DMS53 treated with DMSO at 0.1 percent for 48 hours (cell line): ENCODE results near the gene MARCHF10.
A peak's percentile ranks its signal among the peaks of the same experiment; 100 is the strongest.

Experiments used
- DNase-seq: peaks from one replicate; lab custom pipeline; 2025; ENCODE audit not compliant: unreplicated experiment; lab: John Stamatoyannopoulos, UW

Gene MARCHF10

DNA sequence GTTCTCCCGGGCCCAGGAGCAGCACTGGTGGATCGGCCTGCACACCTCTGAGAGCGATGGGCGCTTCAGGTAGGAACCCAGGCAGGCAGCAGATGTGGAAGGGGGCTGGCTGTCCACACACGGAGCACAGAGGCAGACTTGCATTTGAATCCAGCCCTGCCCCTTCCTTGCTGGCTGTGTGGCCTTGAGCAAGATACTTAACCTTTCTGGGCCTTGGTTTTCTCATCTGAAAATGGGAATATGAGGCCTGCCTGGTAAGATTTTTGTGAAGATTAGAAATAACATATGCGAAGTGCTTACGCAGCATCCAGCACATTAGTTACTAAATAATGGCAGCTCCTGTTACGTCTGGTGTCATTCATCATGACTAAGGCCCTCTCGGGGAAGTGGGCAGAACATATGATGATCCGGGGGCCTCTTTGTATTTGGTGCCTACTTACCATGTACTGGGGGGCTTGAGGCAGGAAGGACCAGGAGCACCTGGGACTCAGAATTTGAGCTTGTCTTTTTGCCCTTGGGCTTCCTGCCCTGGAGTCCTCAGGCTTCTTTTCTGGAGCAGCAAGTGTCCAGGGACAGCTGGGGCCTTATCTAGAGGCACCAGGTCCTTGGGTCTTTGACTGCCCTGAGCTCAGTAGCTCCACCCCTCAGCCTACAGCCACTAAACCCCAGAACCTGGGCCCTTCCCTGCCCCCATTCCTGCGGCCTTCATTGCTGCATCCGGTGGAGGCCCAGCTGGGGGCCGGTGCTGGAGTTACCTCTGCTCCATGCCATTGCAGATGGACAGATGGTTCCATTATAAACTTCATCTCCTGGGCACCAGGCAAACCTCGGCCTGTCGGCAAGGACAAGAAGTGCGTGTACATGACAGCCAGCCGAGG lies 126.8 kb downstream of the MARCHF10 start:
- no peak for DNase-seq

DNA sequence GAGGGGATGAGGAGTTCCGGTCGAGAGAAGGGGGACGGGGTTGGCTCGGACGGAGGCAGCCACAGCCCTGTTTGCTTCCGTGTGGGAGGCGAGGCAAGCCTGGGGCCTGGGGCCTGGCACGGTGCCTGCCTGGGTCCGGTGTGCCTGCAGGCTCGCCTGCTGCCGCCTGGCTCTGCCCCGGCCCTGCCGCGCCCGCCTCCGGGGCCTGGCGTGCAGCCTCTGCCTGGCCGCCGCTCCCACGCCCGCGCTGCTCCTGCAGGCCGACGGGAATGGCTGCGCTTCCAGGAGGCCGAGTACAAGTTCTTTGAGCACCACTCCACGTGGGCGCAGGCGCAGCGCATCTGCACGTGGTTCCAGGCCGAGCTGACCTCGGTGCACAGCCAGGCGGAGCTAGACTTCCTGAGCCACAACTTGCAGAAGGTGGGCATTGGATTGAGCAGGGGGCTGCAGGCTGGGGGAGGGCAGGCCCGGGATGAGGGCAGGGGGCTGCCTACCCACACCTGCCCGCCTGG lies 127.5 kb downstream of the MARCHF10 start:
- DNase-seq: peak; percentile 37

DNA sequence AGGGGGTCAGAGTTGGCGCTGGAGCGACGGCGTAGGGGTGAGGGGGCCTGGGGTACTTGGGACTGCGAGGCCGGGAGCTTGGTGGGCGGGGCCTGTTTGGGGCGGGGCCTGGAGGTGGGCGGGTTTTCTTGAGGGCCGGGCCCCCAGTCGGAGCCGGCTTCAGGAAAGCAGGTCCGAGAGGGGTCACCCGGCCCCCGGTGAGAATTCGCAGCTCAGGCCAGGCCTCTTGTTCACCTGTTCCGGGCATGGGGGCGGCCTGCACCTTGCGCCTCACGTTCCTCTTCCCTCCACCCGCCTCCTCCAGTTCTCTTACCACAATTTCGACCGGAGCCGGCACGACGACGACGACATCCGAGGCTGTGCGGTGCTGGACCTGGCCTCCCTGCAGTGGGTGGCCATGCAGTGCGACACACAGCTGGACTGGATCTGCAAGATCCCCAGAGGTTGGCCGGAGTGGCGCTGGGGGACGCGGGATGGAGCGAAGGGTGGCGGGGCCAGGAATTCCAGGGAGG lies 128.2 kb downstream of the MARCHF10 start:
- no peak for DNase-seq

- no peak for DNase-seq
Measured at GRCh38 chr17:62678214-62678919, 129.7 kb downstream of the MARCHF10 start.

GRCh38 chr17:62676952-62677596 lies 131.0 kb downstream of the MARCHF10 start:
- no peak for DNase-seq

DNA sequence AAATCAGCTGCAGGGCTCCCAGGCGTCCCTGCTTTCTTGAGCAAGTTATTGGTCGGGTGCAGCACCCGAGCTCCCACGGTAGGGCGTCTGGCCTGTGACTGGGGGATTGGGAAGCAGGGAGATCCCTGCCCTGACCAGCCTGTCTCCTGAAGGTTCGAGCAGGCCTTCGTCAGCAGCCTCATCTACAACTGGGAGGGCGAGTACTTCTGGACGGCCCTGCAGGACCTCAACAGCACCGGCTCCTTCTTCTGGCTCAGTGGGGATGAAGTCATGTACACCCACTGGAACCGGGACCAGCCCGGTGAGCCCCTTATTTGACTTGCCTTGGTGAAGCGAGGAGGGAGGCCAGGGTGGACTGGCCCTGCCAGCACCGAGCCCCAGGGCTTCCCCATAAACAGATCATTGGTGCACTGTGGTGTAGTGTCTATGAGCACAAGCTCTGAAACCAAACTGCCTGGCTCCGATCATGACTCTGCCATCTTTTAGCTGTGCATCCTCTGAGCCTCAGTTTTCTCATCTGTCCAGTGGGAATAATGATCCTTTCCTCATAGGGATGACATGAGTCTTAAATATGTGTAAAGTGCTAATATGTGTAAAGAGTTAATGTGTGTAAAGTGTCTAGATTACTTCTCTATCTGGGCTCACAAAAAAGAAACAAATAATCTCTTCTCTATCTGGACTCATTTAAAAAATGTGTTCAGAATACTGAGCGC lies 131.7 kb downstream of the MARCHF10 start:
- no peak for DNase-seq

- no peak for DNase-seq
Measured at GRCh38 chr17:62675701-62676100, 132.4 kb downstream of the MARCHF10 start.

- DNase-seq: no peak
Measured at GRCh38 chr17:62675260-62675659, 132.9 kb downstream of the MARCHF10 start.

- no peak for DNase-seq
Measured at GRCh38 chr17:62674841-62675240, 133.3 kb downstream of the MARCHF10 start.

GRCh38 chr17:62674363-62674739 lies 133.8 kb downstream of the MARCHF10 start:
- DNase-seq: no peak

- DNase-seq: no peak
Measured at GRCh38 chr17:62673614-62674362, 134.3 kb downstream of the MARCHF10 start.

GRCh38 chr17:62672957-62673356 lies 135.2 kb downstream of the MARCHF10 start:
- no peak for DNase-seq

DNA sequence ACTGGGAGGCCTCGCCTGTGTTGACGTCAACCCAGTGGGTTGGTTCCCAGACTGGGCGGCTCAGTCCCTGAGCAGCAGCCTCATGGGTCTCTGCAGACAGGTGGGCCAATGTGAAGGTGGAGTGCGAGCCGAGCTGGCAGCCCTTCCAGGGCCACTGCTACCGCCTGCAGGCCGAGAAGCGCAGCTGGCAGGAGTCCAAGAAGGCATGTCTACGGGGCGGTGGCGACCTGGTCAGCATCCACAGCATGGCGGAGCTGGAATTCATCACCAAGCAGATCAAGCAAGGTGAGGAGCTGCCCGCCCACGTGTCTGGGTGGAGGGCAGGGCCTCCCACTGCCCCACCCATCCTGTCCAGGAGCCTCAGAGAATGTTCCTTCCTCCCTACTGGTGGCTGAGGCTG lies 136.6 kb downstream of the MARCHF10 start:
- DNase-seq: peak; percentile 60

GRCh38 chr17:62670202-62670821 lies 137.8 kb downstream of the MARCHF10 start:
- no peak for DNase-seq

DNA sequence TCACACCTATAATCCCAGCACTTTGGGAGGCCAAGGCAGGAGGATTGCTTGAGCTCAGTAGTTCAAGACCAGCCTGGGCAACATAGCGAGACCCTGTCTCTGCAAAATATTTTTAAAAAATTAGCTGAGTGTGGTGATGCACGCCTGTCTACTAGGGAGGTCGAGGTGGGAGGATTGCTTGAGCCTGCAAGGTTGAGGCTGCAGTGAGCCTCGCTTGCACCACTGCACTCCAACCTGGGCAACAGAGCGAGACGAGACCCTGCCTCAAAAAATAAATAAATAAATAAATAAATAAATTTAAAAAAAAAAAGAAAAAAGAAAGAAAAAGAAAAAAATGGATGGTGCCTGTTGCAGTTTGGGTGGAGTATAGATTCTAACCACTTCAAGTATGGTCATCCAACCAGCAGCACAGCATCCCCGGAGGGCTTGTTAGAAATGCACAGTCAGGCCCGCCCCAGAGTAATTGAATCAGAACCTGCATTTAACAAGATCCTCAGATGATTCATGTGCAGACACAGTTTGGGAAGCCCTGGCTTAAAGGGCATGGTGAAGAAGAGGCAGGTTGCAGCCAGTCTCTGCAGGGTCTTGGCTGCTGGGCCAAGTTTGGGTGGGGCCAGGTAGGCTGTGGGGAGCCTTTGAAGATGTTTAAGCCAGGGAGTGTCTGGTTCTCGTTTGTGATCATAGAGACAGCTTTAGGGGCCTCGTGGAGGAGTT lies 139.9 kb downstream of the MARCHF10 start:
- no peak for DNase-seq

- no peak for DNase-seq
Measured at GRCh38 chr17:62666801-62667591, 141.1 kb downstream of the MARCHF10 start.

- no peak for DNase-seq
Measured at GRCh38 chr17:62666061-62666800, 141.9 kb downstream of the MARCHF10 start.
